GM19395 (cell line): ENCODE data around the gene ATP8B1.
A peak's percentile ranks its signal among the peaks of the same experiment; 100 is the strongest.
"Not testable (repeated sequence)": the region's sequence is repeated elsewhere in the genome, so short reads cannot be mapped to it uniquely, and the experiment has no call there.

Source experiments
- ATAC-seq: cut with Tn5 transposase; IDR thresholded peaks from one replicate; pipeline ENCODE4 v1.9.1; 2021; ENCODE audit warnings: mild to moderate bottlenecking, moderate library complexity; ENCODE audit not compliant: unreplicated experiment

ATP8B1 gene

GRCh38 chr18:57771193-57771592 lies 31.9 kb downstream of the ATP8B1 start:
- no peak for ATAC-seq

- ATAC-seq: no peak
These were observed 34.4 kb downstream of the ATP8B1 start for GRCh38 chr18:57768537-57769326.

- ATAC-seq: no peak
These were observed 35.7 kb downstream of the ATP8B1 start for GRCh38 chr18:57767259-57768050.

- ATAC-seq: no peak
These were observed 38.1 kb downstream of the ATP8B1 start for GRCh38 chr18:57764995-57765394.

- no peak for ATAC-seq
These were observed 39.0 kb downstream of the ATP8B1 start for GRCh38 chr18:57764087-57764486.

GRCh38 chr18:57762686-57763085 lies 40.4 kb downstream of the ATP8B1 start:
- ATAC-seq: no peak

GRCh38 chr18:57759650-57760049 lies 43.5 kb downstream of the ATP8B1 start:
- ATAC-seq: no peak

- ATAC-seq: no peak
These were observed 47.5 kb downstream of the ATP8B1 start for GRCh38 chr18:57755473-57756067.

- peak; percentile 87 for ATAC-seq
These were observed 48.4 kb downstream of the ATP8B1 start for GRCh38 chr18:57754577-57755338.

- ATAC-seq: no peak
These were observed 50.1 kb downstream of the ATP8B1 start for GRCh38 chr18:57753063-57753462.

GRCh38 chr18:57749604-57749970 lies 53.5 kb downstream of the ATP8B1 start:
- no peak for ATAC-seq

GRCh38 chr18:57748770-57749603 lies 54.1 kb downstream of the ATP8B1 start:
- ATAC-seq: peak; percentile 96

- no peak for ATAC-seq
These were observed 55.1 kb downstream of the ATP8B1 start for GRCh38 chr18:57747809-57748680.

GRCh38 chr18:57744211-57744694 lies 58.9 kb downstream of the ATP8B1 start:
- no peak for ATAC-seq

GRCh38 chr18:57743008-57743407 lies 60.1 kb downstream of the ATP8B1 start:
- ATAC-seq: no peak

GRCh38 chr18:57741273-57741672 lies 61.8 kb downstream of the ATP8B1 start:
- no peak for ATAC-seq

GRCh38 chr18:57738078-57738477 lies 65.0 kb downstream of the ATP8B1 start:
- no peak for ATAC-seq

- ATAC-seq: no peak
These were observed 65.6 kb downstream of the ATP8B1 start for GRCh38 chr18:57737400-57738060.

GRCh38 chr18:57735042-57735441 lies 68.1 kb downstream of the ATP8B1 start:
- not testable (repeated sequence) for ATAC-seq
